KG1 (cell line): Measurements from ENCODE around the gene GSTK1.
A peak's percentile ranks its signal among the peaks of the same experiment; 100 is the strongest.

Experiments
- DNase-seq: peaks from one replicate; lab custom pipeline; 2025; lab: John Stamatoyannopoulos, UW

GSTK1 gene

DNA sequence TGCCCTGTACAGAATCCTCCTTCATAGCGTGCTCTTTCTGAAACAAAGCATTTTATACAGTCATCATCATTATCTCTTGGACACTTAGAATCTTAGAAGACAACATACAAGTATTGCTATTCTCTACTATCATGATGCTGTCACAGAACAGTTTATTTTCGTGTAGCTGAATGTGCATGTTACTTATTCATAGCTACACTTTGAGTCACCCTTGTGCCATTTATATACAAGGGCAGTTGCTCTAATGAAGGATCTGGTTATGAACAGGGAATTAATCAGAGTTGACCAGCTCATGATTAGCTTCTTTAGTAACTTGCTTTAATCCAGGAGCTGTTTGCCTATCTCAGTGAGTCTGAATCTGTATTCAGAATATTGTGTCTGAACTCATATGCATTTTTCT lies 36.1 kb downstream of the GSTK1 start:
- DNase-seq: no peak

- DNase-seq: no peak
These were observed 36.6 kb downstream of the GSTK1 start for GRCh38 chr7:143299840-143300239.

DNA sequence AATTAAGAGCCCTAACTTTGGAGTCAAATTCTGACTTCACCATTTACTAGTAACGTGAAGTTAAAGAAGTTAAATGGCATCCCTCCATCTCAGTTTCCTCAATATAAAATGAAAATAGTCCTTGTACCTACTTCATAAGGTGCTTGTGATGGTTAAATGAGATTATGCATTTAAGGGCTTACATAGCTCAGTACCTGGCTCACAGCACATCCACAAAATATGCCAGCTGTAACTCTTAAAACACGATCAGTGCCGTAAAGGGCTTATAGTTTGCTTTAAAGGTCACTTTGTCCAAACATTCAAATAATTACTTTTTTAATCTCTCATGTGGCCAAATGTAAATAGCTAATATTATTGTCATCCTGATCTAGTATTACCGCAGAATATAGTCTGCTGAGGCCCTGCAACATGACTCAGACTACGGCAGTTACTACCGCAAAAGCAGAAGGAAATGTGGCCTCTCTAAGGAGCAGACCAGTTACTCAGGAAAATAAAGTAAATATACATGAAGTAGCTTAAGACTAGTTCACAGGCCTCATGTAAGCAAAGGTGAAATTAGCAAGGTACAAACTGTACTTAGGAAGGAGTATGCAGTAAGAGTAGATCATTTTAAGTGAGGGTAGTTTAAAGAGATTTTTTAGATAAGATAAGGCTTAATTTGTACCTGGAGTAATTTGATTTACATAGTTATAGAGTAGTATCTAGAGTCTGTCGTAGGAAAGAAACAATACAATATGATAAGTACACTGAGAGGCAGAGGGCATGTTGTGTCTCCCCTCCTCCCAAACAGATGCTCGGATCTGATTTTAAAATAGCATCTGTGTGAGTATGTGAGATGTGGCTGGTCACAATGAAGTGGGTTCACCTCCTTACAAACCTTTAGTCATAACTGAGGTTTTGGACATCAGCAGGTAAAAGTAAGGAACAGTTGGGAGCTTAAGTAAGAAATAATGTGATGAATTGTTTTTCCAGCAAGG lies 38.0 kb downstream of the GSTK1 start:
- DNase-seq: peak; percentile 16

GRCh38 chr7:143303733-143304132 lies 40.5 kb downstream of the GSTK1 start:
- DNase-seq: no peak

DNA sequence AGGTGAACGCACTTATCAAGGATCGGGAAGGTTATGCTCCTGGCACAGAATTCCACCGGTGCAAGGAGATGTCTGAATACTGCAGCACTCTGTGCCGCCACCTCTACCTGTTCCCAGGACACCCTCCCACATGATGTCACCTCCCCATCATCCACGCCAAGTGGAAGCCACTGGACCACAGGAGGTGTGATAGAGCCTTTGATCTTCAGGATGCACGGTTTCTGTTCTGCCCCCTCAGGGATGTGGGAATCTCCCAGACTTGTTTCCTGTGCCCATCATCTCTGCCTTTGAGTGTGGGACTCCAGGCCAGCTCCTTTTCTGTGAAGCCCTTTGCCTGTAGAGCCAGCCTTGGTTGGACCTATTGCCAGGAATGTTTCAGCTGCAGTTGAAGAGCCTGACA lies 41.7 kb downstream of the GSTK1 start:
- no peak for DNase-seq

DNA sequence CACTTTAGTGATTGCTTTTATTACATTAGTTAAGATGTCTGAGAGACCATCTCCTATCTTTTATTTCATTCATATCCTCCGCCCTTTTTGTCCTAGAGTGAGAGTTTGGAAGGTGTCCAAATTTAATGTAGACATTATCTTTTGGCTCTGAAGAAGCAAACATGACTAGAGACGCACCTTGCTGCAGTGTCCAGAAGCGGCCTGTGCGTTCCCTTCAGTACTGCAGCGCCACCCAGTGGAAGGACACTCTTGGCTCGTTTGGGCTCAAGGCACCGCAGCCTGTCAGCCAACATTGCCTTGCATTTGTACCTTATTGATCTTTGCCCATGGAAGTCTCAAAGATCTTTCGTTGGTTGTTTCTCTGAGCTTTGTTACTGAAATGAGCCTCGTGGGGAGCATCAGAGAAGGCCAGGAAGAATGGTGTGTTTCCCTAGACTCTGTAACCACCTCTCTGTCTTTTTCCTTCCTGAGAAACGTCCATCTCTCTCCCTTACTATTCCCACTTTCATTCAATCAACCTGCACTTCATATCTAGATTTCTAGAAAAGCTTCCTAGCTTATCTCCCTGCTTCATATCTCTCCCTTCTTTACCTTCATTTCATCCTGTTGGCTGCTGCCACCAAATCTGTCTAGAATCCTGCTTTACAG lies 42.3 kb downstream of the GSTK1 start:
- DNase-seq: no peak

- DNase-seq: no peak
These were observed 45.4 kb downstream of the GSTK1 start for GRCh38 chr7:143308632-143309031.

DNA sequence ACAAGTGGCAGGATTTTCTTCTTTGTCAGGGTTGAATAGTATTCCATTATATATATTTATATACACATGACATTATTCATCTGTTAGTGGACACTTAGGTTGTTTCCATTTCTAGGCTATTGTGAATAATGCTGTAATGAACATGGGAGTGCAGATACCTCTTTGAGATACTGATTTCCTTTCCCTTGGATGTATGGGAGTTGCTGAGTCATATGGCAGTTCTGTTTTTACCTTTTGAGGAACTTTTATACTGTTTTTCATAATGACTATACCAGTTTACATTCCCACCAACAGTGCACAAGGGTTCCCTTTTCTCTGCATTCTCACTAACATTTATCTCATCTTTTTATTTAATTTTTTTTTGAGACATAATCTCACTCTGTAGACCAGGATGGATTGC lies 50.9 kb downstream of the GSTK1 start:
- DNase-seq: no peak

DNA sequence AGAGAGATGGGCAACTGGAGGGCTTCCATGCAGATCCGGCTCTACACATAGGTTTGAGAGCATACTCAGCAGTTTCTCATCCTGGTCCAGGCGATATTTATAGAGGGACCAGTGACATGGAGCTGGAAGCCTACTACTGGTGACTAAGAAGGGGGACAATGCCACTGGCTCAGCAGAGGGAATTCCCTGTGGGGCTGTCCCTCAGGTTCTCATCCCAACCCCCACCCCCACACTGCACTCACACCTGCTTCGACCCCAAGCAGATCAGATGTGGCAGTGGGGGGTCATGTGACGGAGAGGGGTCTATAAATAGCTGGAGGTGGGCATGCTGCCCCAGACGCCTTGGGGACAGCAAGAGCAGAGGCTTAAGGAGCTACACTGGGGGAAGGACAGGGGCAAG lies 52.5 kb downstream of the GSTK1 start, which contains the start of gene CLCN1:
TSS of gene CLCN1 (plus strand) at position 336 of the 400 bp plus-strand sequence. CDS start 102 bp downstream, outside the sequence.
- no peak for DNase-seq

- DNase-seq: no peak
These were observed 53.3 kb downstream of the GSTK1 start for GRCh38 chr7:143316492-143316891.

DNA sequence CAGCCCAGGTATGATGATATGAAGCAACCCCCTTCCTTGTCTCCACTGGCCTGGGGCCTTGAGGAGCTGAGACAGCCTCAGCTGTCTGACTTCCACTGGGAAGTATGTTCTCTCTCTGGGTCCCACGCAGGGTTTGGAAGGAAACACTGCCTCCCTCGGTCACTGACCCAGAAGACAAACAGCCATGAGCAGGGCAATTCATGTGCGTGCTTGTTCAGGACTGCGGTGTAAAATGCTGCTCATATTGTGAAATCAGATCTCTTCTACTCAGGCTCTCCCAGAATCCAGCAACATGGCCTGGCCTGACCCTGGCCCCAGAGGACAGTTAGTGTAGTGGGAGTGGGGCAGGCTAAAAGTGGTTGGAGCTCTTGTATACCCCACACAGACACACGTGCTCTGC lies 55.4 kb downstream of the GSTK1 start:
- no peak for DNase-seq
